Ectodermal cell (in vitro differentiated cells): Measurements from ENCODE around the gene RALGAPA2.

Experiments used
- H3K27ac ChIP-seq: 2 replicates; pipeline ENCODE4 v1.7.0; 2013; ENCODE audit warnings: mild to moderate bottlenecking, low read depth, low read length; ENCODE audit not compliant: insufficient read depth, poor library complexity, severe bottlenecking
- H3K27me3 ChIP-seq: 2 replicates; pipeline ENCODE4 v1.7.0; 2013; ENCODE audit warnings: mild to moderate bottlenecking, low read length; ENCODE audit not compliant: insufficient read depth, control insufficient read depth, poor library complexity, severe bottlenecking
- H3K36me3 ChIP-seq: one replicate; pipeline ENCODE4 v1.7.0; 2013; ENCODE audit warnings: low read length; ENCODE audit not compliant: control insufficient read depth, insufficient read depth
- H3K4me1 ChIP-seq: one replicate; pipeline ENCODE4 v1.7.0; 2013; ENCODE audit warnings: low read length; ENCODE audit not compliant: control insufficient read depth, insufficient read depth
- H3K4me3 ChIP-seq: 2 replicates; pipeline ENCODE4 v1.7.0; 2013; ENCODE audit warnings: low read depth, low read length, control low read depth; ENCODE audit not compliant: insufficient read depth
- H3K9me3 ChIP-seq: 2 replicates; pipeline ENCODE4 v1.7.0; 2013; ENCODE audit warnings: mild to moderate bottlenecking, low read length, moderate library complexity; ENCODE audit not compliant: control insufficient read depth
- WGBS, 2 experiments: methylation state at CpG; one replicate each; pipeline ENCODE4 v1.1.7; 2013; ENCODE audit warnings: missing lambda C conversion rate in 2 of 2; 5-methylcytosine and 5-hydroxymethylcytosine counted together

The RALGAPA2 gene

DNA sequence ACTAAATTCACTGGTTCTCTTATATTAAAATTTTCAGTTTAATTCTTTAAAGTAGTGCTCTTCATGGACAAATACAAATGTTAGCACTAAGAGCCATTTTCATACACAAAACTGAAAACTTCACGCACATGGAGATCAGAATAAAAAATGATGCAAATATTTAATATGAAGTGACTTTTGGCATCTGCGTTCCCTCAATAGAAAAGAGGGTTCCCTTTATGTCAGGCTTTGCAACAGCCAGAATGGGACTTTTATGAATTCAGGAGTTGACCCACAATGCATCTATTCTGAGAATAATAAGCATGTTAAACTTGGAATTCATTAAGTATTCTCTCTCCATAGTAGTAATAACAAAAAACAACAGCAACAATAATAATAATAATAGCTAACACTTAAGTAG lies 218.7 kb downstream of the RALGAPA2 start:
- peaks cover 36% of the 10 kb centered on the region for H3K4me1 ChIP-seq
- peaks cover 4% of the 10 kb centered on the region for H3K36me3 ChIP-seq
- WGBS, 2 experiments = 92 to 98% methylated on average over 2 of the region's 2 CpGs
- no peak overlapping the region for H3K27ac ChIP-seq
- no peak overlapping the region for H3K4me3 ChIP-seq
- no peaks in the 10 kb centered on the region for H3K27me3 ChIP-seq
- no peaks in the 10 kb centered on the region for H3K9me3 ChIP-seq

DNA sequence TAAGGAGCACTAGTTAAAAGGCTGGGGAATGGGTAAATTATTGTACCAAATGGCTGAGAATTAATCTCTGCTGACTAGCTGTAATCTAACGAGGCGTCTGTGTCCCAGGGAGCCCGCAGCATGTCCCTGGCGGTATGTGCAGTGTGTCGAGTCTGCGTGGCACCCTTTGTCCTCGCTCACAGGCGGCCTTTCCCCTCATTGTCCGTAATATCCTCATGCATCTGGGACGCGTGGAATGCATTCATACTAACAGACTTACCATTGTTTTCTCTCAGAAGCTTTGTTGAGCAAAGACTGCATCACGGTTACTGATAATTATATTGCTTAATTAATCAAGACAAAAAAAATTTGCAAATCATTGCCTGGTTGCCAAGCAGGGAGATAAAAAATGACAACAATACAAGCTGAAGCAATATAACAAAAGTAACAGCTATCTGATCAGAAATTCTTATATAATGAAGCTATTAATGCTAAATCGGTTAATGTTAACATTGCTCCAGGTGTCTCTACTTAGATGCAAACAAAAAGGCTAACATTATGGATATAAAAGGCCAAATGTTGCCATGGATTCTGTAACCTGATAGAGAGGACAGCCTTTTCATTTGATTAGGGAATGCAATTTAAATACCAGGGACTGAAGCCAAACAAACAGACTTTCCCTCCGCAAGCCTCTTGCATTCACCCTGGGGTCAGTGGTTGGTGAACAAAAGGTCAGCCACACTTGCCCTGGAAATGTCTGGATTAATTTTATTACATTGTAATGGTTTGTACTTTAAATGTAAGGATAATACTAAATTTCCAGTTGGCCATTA lies 219.7 kb downstream of the RALGAPA2 start:
- H3K9me3 ChIP-seq = no peaks in the 10 kb centered on the region
- peaks cover 4% of the 10 kb centered on the region for H3K36me3 ChIP-seq
- H3K27me3 ChIP-seq = no peaks in the 10 kb centered on the region
- H3K4me1 ChIP-seq = peaks cover 34% of the 10 kb centered on the region
- peak overlapping the region; percentile 98 for H3K27ac ChIP-seq
- H3K4me3 ChIP-seq = no peak overlapping the region
- 22 to 36% methylated on average over 13 to 14 of the region's 14 CpGs for WGBS, 2 experiments

DNA sequence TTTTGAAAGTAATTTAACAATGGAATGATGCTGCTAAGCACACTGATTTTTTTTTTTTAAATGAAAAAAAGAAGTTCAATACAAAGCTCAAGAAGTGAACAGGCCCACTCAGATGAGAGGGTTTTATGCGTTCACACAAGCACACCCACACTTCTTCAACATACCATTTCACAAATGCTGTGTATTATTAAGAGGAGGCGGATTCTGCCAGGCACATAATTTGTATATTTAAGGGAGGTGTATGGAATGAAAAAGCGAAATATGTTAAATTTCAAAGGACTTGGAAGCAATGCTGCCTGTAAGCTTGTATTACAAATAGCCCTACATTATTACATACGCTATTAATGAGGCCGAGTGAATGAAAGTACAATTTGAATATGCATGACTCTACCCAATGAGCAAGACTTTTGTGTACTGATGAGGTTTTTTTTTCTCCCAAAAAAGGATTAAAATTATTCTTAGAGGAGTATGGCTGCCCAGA lies 220.6 kb downstream of the RALGAPA2 start:
- 94 to 100% methylated on average over 3 of the region's 5 CpGs for WGBS, 2 experiments
- Histone ChIP-seq H3K4me3 (no peak overlapping the region), H3K27me3 (no peaks in the 10 kb centered on the region), H3K4me1 (peaks cover 34% of the 10 kb centered on the region), H3K27ac (peak overlapping the region; percentile 98), H3K9me3 (no peaks in the 10 kb centered on the region), H3K36me3 (peaks cover 4% of the 10 kb centered on the region)

DNA sequence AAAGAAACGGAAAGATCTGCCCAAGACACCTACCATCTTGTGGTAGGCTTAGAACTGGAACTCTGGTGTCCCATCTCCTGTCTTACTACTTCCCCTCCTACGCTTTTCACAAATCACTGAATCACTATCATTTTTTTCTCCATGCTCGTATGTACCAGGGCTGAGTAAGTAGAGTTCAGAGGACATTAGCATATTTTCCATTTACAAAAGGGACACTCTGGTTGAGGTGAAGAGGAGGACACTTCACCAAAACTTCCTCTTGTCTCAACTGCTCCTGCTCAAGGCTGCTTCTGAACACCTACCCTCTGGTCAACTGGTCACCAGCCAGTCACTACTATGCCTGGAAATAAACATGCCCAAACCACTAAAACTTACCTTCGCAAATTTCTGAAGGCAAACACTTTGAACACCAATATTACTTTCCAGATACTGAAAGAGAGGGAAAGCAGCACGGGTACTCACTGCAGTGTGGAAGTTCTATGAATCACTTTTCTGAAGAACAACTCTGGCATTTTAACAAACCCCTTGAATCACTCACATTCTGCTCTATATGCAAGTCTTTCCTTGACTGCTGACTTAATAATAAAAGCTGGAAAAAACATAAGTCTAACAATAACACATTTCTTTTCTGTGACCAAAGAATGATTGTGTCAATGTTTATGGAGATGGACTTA lies 221.2 kb downstream of the RALGAPA2 start:
- H3K9me3 ChIP-seq = no peaks in the 10 kb centered on the region
- H3K36me3 ChIP-seq = peaks cover 4% of the 10 kb centered on the region
- peaks cover 34% of the 10 kb centered on the region for H3K4me1 ChIP-seq
- H3K27me3 ChIP-seq = no peaks in the 10 kb centered on the region
- H3K4me3 ChIP-seq = no peak overlapping the region
- no peak overlapping the region for H3K27ac ChIP-seq
- 92 to 96% methylated on average over 4 to 5 of the region's 5 CpGs for WGBS, 2 experiments

DNA sequence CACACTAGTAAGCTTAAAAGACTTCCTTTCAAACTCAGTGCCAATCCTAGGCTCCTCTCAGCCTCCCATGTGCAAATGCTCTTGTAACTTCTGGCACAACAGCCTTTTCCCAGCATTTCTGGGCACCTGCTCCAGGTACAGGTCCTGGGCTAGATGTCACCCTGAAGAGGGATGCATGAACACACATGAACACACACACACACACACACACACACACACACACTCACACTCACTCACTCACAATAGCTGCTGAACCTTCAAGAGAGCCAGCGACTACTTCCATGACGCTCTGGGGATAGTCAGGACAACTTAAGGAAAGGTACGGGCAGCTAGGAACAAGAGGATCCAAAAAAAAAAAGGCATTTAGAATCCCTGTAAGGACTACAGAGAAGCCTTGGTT lies 221.8 kb downstream of the RALGAPA2 start:
- H3K27me3 ChIP-seq = no peaks in the 10 kb centered on the region
- WGBS, 2 experiments = 98 to 99% methylated on average over 3 of the region's 3 CpGs
- no peaks in the 10 kb centered on the region for H3K9me3 ChIP-seq
- H3K4me1 ChIP-seq = peaks cover 34% of the 10 kb centered on the region
- H3K27ac ChIP-seq = no peak overlapping the region
- no peaks in the 10 kb centered on the region for H3K36me3 ChIP-seq
- no peak overlapping the region for H3K4me3 ChIP-seq

DNA sequence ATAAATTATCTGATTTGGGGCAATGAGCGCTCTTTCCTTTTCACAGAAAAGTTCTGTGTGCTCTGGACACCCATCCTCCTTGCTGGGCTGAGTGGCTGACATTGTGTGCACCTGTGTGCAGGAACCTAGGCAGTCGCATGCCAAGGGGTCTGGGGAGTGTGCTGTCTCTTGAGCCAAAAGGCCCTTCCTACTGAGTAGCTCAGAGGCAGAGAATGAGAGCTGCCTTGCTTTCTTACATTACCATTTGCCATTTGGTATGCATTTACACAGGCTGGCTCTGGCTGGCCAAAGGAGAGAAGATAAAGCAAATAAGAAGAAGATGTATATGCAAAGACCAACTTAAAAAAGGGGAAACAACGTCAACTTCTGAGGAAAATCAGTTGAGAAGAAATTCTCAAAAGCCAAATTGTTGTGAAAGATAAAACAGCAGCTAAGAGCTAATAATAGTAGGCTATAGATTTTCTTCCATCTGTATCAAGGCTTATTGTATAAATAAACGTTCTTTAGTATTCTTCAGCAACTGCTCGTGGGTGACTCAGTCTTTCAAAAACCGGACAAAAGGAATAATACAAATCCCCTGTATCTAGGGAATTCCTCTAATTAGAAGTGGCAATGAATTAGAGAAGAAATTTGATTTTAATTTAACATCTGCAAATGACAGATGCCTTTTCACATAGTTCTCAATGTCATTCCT lies 222.6 kb downstream of the RALGAPA2 start:
- Histone ChIP-seq H3K36me3 (no peaks in the 10 kb centered on the region), H3K4me3 (no peak overlapping the region), H3K27me3 (no peaks in the 10 kb centered on the region), H3K27ac (no peak overlapping the region), H3K9me3 (no peaks in the 10 kb centered on the region), H3K4me1 (peaks cover 34% of the 10 kb centered on the region)
- 85 to 94% methylated on average over 3 to 6 of the region's 6 CpGs for WGBS, 2 experiments

DNA sequence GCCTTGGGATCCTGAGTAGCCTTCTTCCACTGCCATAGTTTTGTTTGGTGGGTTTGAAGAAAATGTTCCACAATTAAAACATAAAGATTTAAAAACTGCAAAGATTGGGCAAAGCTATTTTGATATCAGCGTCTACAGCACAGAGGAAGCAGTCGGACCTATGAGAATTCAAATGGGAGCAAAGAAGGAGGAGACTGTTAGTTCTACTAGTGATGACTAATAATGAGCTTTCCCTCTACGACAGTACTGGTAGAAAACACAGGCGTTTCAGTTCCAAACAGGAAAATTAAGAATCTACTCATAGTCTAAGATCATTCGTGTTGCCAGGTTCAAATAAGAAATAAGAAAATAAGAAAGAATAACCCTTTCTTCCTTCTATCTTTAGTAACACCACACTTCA lies 223.4 kb downstream of the RALGAPA2 start:
- Histone ChIP-seq H3K27me3 (no peaks in the 10 kb centered on the region), H3K36me3 (no peaks in the 10 kb centered on the region), H3K27ac (no peak overlapping the region), H3K9me3 (no peaks in the 10 kb centered on the region), H3K4me1 (peaks cover 33% of the 10 kb centered on the region), H3K4me3 (no peak overlapping the region)
- WGBS, 2 experiments = 94 to 95% methylated on average over 4 to 5 of the region's 5 CpGs

DNA sequence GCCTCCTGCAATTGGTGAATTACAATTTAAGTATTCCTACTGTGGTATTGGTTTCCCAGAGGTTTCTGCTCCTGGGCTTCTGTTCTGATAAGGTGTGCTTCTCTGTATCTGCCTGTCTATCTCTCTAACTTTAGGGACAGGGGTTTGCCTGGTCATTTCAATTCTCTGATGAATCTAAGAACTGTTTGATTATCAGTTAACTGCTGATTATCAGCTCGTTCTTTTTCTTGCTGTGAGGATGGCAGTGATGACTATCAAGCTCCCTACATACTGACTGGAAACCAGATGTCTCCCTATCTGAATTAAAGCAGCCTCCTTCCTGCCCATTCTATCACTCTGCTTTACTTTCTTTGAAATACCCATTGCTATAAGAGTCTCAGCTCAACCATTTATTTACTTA lies 224.1 kb downstream of the RALGAPA2 start:
- 86 to 95% methylated on average over 1 of the region's 1 CpG for WGBS, 2 experiments
- Histone ChIP-seq H3K9me3 (no peaks in the 10 kb centered on the region), H3K4me1 (peaks cover 28% of the 10 kb centered on the region), H3K27me3 (no peaks in the 10 kb centered on the region), H3K4me3 (no peak overlapping the region), H3K27ac (no peak overlapping the region), H3K36me3 (no peaks in the 10 kb centered on the region)

DNA sequence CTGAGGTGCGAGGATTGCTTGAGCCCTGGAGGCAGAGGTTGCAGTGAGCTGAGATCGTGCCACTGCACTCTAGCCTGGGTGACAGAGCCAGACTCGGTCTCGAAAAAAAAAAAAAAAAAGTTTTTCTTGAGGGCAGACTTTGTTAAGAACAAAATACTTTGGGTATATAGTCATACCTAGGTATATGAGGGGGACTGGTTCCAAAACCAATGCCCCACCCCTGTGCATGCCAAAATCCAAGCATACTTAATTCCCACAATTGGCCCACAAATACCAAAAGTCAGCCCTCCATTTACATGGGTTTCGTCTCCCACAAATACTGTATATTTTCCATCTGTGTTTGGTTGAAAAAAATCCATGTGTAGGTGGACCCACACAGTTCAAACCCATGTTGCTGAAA lies 224.6 kb downstream of the RALGAPA2 start:
- H3K4me1 ChIP-seq = peaks cover 28% of the 10 kb centered on the region
- H3K4me3 ChIP-seq = no peak overlapping the region
- WGBS, 2 experiments = 92 to 96% methylated on average over 5 of the region's 5 CpGs
- H3K36me3 ChIP-seq = no peaks in the 10 kb centered on the region
- no peak overlapping the region for H3K27ac ChIP-seq
- H3K9me3 ChIP-seq = no peaks in the 10 kb centered on the region
- H3K27me3 ChIP-seq = no peaks in the 10 kb centered on the region

DNA sequence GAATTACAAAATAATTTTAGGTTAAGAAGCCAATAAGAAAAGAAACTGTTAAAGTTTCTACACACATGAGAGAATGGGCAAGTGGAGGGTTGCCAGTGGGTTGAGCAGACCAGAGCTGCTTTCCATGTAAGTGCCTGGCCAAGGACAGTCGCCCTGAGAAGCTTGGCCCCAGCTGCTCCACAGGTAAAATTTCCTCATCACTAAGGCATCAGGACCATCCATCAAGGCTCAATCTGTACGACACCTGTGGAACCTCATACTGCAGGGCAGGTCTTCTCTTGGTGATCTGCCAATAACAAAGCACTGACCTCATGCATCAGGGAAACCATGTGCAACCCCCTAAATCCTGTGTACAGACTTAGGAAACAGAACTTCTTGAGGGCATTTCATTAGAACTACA lies 229.1 kb downstream of the RALGAPA2 start:
- H3K36me3 ChIP-seq = no peaks in the 10 kb centered on the region
- WGBS, 2 experiments = 95% methylated on average over 2 of the region's 2 CpGs
- no peaks in the 10 kb centered on the region for H3K9me3 ChIP-seq
- no peak overlapping the region for H3K4me3 ChIP-seq
- H3K4me1 ChIP-seq = no peaks in the 10 kb centered on the region
- H3K27ac ChIP-seq = no peak overlapping the region
- H3K27me3 ChIP-seq = no peaks in the 10 kb centered on the region
